ENCODE results near the gene PRMT7.

PRMT7 gene

DNA sequence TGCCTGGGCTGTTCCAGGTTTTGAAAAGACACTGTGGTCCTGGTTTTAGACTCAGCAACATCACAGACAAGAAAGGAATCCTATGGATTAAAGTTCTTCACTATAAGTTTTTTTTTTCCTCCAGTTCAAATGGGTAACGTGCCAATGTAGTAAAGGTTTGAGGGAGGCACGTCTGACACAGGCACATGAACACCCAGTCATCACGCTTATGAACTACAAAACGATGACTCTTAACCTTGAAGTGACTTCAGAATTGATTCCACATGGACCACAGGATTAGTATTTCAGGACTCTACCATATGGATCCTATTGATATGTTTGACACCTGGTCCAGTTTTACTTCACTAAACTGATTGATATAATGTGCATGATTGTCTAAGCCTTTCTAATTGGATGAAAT, 2.3 kb downstream of the PRMT7 start:
- no peak for DNase-seq

DNA sequence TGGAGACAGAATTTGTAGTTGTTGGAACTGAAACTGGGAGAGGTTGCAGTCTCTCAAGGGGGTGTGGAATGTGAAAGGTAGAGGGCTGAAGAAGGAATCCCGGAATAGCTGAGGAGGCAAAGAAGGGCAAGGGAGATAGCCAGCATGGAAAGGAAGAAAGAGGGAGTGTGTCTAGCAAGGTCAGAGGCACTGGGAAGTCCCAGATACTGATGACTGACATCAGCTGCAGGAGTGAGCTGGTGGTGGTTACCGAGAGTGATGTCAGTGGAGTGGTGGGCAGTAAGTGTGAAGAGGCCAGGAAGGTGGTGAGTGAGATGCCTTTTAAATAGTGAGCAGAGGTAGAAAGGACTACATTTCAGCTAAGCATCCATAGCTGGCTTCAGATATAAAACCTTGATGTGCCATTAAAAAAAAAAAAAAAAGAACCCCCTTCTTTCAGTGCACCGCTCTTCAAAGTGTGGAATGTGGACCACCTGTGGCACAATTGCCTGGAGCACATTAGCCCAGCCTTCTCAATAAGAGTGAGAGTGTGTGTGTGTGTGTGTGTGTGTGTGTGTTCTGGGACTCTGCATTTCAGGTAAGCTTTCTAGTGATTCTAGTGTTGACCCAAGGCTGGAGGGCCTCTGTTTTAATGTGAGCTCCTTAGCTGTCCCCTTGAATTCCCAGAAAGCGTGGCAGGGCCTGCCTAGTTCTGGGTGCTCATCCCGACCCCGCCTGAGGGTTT, 8.5 kb downstream of the PRMT7 start:
- DNase-seq: peak; percentile 67

DNA sequence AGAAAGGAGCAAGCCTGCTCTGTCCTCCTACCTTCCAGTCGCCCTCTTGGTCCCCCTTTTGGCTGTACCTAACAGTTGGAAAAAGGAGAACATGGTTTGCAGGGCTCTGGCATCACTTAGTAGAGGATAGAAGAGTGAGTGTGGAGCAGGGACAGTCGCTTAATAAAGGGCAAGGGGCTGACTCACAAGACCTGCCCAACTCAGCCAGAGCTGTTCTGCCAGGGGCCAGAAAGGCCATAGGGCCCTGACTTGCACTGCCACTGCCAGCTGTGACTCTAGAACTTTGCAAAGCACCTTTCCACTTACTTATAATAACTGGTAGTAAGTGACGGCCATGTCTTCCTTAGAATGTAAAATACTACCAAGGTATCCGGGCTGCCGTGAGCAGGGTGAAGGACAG, 13.5 kb downstream of the PRMT7 start:
- DNase-seq: no peak

DNA sequence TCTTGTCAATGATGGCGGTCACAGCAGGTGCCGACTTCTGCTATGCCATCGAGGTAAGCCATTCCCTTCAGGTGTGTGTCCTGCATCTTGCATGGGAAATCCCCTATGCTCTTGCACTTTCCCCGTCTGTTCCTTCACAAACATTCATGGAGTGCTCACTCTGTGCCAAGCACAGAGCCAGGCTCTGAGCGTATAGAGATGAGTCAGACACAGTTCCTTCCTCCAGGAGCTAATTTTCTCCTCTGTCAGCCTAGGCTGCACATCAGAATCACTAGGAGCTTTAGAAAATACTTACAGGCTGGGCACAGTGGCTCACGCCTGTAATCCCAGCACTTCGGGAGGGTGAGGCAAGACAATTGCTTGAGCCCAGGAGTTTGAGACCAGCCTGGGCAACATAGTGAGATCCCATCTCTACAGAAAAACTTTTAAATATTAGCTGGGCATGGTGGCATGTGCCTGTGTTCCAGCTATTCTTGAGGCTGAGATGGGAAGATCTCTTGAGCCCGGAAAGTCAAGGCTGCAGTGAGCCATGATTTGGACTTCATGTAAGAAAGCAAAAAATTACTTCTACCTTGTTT, 14.1 kb downstream of the PRMT7 start:
- DNase-seq: no peak

DNA sequence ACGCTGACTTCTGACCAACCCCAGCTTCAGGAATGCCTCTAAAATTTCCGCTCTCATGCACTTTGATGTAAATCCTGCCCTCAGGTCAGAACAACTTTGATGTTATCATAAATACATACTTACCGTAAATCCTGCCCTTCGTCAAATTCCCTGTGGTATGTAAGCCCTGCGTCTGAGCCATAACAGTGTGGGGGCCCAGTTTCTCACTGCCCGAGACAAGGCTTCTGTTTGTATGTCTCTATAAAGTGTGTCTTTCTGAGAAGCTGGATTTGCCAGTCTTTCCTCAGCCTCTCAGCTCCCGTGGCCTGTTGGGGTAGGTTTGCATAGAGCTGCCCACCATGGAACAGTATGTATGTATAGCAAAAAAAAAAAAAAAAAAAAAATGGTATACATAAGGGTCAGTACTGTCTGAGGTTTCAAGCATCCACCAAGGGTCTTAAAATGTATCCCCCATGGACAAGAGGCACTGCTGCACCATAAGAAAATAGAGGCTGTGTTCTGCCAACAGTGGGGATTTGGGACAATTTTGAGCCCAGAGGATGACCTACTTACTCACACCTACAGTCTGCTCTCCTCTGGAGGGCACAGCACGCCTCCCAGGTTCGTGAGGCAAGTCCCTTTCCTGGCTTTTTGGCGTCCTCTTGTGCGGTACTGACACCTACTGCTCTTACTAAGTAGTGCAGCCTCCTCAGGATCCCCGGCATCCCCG, 17.5 kb downstream of the PRMT7 start:
- peak; percentile 91 for DNase-seq

DNA sequence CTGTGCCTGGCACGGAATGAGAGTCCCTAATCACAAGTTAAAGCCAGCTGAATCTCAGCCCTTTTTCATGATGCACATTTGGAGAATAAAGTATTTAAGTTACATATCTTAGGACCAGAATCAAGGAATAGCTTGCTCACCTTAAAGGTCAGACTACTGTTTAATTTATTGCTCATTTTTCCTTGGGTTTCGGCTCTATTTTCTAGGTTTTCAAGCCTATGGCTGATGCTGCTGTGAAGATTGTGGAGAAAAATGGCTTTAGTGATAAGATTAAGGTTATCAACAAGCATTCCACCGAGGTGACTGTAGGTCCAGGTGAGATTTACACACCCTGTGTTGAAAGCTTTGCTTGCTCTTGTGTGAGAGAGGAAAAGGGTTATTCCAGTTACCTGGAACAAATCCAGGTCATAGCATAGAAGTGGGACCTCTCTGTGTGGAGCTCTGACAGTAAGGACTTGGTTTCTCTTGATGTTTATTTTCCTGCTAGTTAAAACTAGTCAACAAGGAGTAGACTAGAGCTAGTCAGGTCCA, 18.1 kb downstream of the PRMT7 start:
- no peak for DNase-seq

DNA sequence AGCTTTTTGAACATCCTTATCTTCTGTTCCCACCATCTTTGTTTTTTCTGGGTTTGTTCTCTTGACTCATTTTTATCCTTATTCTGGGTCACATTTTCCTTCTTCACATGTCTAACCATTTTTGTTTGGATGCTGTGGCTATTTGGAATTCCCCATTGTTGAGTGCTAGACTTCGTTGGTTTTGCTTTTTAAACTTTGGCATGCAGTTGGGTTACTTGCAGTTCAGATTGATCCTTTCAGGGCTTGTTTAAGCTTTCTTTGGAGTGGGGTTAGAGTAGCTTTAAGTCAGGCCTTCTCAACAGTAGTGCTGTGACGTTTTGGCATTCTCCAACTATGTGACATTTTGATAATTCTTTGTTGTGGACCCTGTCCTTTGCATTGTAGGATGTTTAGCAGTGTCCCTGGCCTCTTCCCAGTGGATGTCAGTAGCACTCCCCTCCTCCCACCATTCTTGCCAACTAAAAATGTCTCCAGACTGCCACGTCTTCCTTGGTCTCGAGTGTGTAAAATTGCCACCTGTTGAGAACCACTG, 21.1 kb downstream of the PRMT7 start:
- no peak for DNase-seq

DNA sequence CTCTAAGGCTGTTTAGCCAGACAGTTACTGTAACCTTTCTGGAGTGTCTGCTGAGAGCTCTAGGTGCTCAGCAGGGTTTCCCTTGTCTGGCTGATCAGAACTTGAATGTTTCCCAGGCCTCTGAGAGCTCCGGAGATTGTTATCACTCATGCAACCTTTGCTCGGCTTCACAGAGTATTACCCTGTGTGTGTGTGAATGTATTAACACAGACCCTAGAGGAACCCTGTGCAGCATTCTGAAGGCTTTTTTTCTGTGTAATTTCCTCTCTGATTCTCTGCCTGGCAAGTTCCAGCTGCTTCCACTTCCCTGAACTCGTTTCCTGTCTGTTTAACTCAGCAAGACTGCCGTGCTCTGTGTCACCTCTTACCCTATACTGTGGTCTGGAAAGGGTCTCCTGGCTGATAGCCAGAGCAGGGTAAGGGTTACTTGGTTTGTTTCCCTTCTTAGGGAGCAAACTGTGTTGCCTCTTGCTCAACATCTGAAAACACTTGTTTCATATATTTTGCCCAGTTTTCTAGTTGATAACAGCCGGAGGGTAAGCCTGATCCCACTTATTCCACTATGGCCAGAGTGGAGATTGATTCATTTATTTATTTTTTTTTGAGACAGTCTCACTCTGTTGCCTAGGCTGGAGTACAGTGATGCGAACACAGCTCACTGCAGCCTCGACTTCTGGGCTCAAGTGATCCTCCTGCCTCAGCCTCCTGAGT, 21.7 kb downstream of the PRMT7 start:
- DNase-seq: no peak

DNA sequence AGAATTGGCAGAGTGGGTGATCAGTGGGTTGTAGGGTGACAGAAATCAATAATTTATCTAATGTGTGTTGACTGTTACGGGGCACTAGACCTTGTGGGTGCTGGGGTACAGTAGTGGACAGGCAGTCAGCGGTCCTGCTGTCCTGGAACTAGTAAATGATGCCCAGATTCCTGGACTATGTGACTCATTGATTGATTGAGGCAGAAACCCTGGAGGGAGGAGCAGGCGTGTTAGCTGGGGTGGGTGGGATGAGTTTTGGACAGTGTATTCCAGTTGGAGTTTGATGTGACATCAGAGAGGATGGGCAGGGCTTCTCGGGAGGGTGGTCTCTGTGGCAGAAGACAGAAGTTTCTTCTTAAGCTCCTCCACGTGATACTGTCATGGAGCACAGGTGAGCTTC, 24.4 kb downstream of the PRMT7 start:
- no peak for DNase-seq

DNA sequence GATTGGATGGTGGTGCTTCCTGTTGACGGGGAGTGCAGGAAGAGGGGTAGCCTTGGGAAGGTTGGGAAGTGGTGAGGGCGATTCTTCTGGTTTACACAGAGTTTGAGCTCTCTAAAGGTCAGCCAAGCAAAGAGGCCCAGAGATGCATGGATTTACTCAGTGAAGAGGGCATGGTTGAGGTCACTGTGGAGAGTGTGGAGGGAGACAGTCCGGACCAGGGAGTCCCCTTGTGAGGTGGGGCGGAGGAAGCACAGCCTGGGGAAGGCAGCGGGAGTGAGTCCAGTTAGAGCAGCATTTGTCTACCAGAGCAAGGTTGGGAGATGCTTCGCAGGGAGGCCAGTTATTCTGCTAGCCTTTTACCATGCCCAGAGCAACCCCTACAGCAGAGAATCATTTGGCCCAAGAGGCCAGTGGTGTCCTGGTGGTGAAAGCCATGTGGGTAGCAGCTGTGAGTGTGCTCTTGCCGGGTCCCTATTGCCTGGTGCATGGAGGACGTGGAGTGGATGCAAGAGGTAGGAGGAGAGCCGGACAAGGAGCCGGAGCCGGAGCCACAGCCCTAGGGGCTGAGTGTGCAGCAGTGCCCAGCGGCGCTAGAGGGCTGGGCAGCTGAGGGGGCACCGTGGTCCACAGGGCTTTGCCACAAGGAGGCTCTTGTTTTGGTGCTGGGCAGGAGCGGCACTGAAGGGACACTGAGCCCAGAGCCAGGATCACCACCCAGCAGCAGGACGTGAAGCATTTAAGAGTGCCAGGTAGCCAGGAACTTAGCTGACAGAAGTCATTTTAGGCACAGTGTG, 27.7 kb downstream of the PRMT7 start:
- DNase-seq: no peak

DNA sequence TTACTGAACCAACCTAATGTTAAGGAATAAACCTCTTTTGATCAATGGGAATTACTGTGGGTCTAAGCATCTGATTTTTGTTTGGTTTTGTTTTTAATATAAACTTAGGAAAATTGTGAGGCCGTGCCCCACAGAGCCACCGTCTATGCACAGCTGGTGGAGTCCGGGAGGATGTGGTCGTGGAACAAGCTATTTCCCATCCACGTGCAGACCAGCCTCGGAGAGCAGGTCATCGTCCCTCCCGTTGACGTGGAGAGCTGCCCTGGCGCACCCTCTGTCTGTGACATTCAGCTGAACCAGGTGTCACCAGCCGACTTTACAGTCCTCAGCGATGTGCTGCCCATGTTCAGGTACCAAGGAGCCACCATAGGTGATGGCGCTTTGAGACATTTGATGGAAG, 28.4 kb downstream of the PRMT7 start:
- no peak for DNase-seq

DNA sequence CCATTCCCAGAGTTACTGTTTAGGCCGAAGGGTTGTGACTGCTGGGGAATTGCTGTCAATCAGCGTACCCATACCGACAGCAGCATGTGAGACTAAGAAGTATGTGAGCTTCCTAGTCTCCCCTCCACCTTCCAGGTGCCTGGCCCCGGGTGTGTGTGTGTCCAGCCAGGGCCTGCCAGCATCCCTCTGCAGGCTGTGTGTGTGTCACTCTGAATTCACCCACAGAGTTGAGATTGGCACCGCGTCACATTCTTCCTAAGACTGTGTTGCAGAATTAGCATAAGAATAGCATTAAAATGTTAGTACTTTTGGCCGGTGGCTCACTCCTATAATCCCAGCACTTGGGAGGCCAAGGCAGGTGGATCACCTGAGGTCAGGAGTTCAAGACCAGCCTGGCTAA, 31.8 kb downstream of the PRMT7 start:
- no peak for DNase-seq

DNA sequence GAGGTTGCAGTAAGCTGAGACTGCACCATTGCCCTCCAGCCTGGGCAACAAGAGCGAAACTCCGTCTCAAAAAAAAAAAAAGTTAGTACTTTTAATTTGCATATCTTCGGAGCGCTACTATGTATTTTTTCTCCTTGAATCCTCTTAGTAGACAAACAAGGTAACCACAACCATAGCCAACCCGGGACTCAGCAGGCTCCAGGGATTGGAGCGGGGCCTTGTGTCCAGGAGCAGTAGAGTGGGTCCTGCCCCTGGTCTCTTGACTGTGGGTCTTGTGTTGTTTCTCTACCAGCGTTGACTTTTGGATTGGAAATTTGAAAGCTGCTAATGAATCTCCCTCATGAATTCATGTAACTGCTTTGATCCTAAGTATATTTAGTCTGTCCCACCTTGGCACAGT, 32.3 kb downstream of the PRMT7 start:
- no peak for DNase-seq

DNA sequence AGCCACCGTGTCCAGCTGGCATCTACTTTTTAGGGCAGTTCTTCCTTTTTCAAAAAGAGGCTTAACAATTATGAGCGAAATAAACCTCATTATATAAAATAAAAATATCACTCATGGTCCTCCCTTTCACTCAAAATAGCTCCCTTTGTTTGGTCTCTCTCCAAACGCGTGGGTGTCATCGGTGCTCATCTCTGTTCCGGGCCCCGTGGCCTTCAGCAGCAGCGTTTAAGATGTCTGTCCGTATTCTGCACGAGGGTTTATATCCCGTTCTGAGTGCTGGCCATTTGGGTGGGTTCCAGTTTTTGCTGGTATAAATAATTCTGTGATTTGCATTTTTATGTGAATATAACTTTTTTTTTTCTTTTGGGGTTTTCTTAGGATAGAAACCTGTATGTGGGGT, 33.4 kb downstream of the PRMT7 start:
- DNase-seq: no peak

DNA sequence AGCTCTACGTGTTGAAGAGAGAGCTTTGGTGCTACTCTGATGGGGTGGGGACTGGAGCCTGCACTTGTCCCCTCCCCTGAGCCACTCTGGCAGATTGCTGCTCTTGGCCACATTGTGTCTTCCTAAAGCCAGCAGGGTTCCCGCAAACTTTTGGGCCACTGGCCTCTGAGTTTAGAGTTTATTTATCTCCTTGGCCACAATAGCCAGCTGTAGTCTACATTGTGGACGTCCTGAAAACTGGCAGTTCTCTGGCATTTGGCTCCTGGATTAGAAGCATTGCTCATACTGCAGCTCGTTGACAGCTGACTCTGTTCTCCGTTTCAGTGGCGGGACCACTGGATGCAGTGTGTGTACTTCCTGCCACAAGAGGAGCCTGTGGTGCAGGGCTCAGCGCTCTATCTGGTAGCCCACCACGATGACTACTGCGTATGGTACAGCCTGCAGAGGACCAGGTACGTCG, 34.6 kb downstream of the PRMT7 start:
- DNase-seq: no peak

DNA sequence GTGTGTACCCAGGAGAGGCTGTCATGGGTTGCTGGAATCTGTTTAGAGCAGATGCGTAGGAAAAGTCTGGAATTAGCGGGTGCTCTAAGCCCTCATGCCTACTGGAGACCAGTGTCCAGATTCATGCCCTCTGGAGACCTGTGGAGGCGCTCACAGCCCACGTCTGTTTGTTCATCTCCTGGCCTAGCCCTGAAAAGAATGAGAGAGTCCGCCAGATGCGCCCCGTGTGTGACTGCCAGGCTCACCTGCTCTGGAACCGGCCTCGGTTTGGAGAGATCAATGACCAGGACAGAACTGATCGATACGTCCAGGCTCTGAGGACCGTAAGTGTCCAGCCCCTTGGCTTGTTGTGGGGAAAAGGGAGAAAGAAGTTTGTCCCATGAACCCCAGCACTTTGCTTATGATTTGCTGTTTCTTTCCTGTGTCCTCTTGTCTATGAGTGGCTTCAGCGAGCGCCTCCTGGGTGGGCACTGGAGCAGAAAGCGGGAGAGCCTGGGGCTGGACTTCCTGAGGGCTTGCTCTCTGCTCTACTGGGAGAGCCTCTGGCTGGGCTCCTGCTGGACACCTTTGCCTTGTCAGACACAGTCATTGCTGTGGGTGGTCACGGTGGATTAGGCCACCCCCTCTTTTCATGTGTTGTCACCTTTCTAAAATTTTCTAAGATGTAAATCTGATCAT, 35.3 kb downstream of the PRMT7 start:
- no peak for DNase-seq

DNA sequence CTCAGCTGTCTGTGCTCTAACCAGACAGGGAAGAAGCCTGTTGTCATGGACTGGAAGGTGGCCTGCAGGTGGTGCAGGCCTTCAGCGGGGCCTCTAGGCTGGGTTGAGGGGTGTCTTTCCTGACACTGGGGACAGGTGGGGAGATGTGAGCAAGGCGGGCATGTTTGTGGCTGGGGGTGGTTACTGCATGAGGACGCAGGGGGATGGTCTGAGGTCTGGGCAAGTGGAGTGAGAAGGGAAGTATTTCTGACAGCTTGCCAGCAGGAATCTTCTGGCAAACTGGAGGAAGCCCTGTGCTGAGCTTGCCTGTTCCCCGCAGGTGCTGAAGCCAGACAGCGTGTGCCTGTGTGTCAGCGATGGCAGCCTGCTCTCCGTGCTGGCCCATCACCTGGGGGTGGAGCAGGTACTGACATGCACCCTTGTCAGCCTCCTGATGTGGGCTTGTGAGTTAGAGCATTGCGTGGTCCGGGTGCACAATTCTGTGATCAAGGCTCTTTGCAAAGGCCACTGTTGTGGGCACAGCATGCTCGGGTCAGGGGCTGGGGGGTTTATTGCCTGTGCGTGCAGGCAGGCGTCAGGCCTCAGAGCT, 36.2 kb downstream of the PRMT7 start:
- DNase-seq: no peak

DNA sequence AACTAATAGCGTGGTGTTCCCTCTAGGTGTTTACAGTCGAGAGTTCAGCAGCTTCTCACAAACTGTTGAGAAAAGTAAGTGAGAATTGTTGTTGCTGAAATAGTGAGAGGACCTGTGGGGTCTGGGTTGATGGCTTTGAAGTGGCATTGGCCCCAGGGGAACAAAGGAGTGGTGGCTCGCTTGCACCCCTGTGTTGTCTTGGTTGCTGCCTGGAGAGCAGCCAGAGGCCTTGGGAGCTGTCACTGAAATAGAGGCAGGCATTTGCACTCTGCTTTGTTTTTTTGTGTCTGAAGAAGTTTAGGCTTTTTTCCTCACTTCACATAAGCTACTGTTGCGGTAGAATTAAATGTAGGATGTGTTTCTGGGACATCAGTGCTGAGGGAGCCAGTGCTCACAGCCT, 36.8 kb downstream of the PRMT7 start:
- no peak for DNase-seq

DNA sequence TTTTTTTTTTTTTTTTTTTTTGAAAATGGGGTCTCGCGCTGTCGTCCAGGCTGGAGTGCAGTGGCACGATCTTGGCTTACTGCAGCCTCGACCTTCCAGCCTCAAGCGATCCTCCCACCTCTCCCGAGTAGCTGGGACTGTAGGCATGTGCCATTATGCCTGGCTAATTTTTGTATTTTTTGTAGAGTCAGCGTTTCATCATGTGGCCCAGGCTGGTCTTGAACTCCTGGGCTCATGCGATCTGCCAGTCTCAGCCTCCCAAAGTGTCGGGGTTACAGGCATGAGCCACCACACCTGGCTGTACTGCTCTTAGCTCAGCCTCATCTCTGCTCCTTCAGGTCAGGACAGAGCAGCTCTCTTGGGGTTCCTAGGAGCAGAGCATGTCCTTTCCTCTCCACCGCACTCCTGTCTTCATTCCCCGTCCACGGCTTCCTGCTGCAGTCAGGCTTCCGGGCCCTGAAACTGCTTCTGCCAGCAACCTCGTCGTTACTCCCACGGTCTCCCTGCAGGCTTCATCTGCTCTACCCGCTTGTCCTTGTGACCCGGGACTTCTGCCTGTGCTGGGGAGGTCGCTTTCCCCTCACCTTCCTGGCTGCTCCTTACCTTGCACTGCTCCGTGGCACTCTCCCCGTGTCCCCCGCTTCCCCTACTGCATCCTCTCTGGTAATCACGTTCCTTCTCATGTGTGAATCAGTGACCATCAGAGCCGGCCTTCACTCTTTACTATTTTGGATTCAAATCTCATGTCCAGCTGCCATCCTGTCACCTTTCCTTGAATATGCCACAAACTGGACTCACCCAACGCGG, 38.0 kb downstream of the PRMT7 start:
- DNase-seq: no peak

DNA sequence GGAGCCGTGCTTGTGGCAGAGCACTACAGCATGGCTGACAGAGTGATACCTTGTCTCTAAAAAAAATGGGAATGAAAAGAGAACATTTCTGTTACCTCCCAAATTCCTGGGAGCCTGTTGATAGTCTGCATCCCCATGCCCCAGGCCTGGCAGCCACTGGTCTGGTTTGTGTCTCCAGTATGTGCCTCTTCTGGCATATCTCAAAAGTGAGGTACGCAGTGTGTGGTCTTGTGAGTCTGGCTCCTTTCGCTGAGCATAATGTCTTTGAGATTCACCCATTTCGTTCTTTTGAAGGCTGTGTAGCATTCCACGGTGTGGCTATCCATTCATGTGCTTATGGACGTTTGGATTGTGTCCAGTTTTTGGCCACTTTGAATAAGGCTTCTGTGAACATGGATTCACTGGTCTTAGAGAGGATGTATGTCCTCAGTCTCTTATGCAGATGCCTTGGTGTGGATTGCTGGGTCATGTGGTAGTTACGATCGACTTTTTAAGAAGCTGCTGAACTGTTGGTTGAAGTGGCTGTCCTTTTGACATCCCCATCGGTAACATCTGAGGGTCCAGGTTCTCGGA, 39.1 kb downstream of the PRMT7 start:
- DNase-seq: no peak

Measured in activated effector memory CD4-positive, alpha-beta T cell treated with anti-CD3 and anti-CD28 coated beads, Interleukin-2, amount 50 U/mL, for 16 hours (primary cell).